HEK293 (cell line): ENCODE data around the gene COLQ.

ENCODE experiments used
- OSR2 ChIP-seq: fragments of 450-650 bp; formaldehyde crosslinking; IDR thresholded peaks from 2 replicates; pipeline ENCODE4 v1.5.1; 2016; ENCODE audit warnings: missing biosample characterization, missing genetic modification characterization
- REST ChIP-seq: fragments of 450-650 bp; formaldehyde crosslinking; IDR thresholded peaks from 2 replicates; pipeline ENCODE4 v1.5.1; 2016; ENCODE audit warnings: missing biosample characterization, missing genetic modification characterization
- SP2 ChIP-seq: fragments of 450-650 bp; formaldehyde crosslinking; IDR thresholded peaks from 2 replicates; pipeline ENCODE4 v1.5.1; 2016; ENCODE audit warnings: missing biosample characterization, missing genetic modification characterization
- TF ChIP-seq, protein P1 (sequence below): fragments of 450-650 bp; formaldehyde crosslinking; IDR thresholded peaks from 2 replicates; pipeline ENCODE4 v1.5.1; 2016; ENCODE audit warnings: missing biosample characterization, missing genetic modification characterization

DNA sequence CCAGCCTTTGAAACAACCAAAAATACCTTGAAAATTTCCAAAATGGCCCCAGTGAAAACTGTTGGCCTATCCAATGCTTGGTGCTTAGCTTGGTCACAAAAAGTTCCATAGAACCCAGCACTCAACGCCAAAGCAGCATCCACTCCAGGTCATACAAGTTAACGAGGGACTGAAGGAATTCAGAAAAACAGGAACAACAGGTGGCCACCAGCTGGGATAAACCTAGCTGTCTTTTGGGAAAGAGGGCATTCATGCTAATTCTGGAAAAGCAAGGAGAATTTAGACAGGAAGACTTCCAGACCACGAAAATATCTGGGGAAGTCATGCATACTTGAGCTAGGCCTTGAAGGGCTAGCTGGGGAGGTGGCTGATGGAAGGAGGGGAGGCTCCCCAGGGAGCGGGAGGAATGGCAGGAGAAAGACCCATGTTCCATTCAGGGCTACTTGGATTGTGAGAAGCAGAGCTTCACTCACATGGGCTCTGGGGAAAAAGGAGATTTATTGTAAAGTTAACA, 28.6 kb downstream of the COLQ start:
- no peak for TF ChIP-seq OSR2
- TF ChIP-seq, protein P1, sequence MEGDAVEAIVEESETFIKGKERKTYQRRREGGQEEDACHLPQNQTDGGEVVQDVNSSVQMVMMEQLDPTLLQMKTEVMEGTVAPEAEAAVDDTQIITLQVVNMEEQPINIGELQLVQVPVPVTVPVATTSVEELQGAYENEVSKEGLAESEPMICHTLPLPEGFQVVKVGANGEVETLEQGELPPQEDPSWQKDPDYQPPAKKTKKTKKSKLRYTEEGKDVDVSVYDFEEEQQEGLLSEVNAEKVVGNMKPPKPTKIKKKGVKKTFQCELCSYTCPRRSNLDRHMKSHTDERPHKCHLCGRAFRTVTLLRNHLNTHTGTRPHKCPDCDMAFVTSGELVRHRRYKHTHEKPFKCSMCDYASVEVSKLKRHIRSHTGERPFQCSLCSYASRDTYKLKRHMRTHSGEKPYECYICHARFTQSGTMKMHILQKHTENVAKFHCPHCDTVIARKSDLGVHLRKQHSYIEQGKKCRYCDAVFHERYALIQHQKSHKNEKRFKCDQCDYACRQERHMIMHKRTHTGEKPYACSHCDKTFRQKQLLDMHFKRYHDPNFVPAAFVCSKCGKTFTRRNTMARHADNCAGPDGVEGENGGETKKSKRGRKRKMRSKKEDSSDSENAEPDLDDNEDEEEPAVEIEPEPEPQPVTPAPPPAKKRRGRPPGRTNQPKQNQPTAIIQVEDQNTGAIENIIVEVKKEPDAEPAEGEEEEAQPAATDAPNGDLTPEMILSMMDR (tag by site-specific recombination) = no peak
- no peak for TF ChIP-seq SP2
- TF ChIP-seq REST = no peak
